ENCODE results near the gene TM9SF1.

Gene TM9SF1

GRCh38 chr14:24179961-24180796 is 15.1 kb downstream of the TM9SF1 start:
- TF ChIP-seq TARDBP (IDR thresholded peaks at IDR 0.05) (no peak), NFRKB (IDR thresholded peaks at IDR 0.05) (no peak), CTBP1 (IDR thresholded peaks at IDR 0.05; ENCODE audit: borderline replicate concordance) (no peak), SUZ12 (IDR thresholded peaks at IDR 0.05) (no peak), FOXM1 (IDR thresholded peaks at IDR 0.05; ENCODE audit: borderline replicate concordance) (no peak), PKNOX1 (IDR thresholded peaks at IDR 0.05) (no peak), LEF1 (IDR thresholded peaks at IDR 0.05; ENCODE audit: borderline replicate concordance) (no peak)
- ChIA-PET POLR2A (interaction anchor here (1.2 to 3.2 kb wide), 9 partner anchors 9 to 86 kb away, joined by 3 to 15 read pairs (median 5); partner anchors contain the start of genes DCAF11, EMC9, IPO4 and IRF9), CTCF (interaction anchor here (2.1 kb wide), 1 partner anchor 19 kb away, joined by 10 read pairs; the partner anchor contains the start of gene IRF9)
- DNase-seq (ENCODE audit: extremely low spot score), result no peak

- ChIA-PET CTCF (interaction anchor here (1.2 to 2.1 kb wide), 2 partner anchors 18 kb away, joined by 4 to 10 read pairs; partner anchors contain the start of gene IRF9), POLR2A (interaction anchor here (0.7 to 3.2 kb wide), 8 partner anchors 9 to 117 kb away, joined by 3 to 15 read pairs (median 4); partner anchors contain the start of genes EMC9, IPO4, IRF9 and PCK2)
- DNase-seq (ENCODE audit: extremely low spot score), result no peak
- no peak for TF ChIP-seq SUZ12 (IDR thresholded peaks at IDR 0.05)
- no peak for TF ChIP-seq BHLHE40 (IDR thresholded peaks at IDR 0.05; ENCODE audit: borderline replicate concordance)
- no peak for TF ChIP-seq SP1 (IDR thresholded peaks at IDR 0.05)
- no peak for TF ChIP-seq TARDBP (IDR thresholded peaks at IDR 0.05)
- TF ChIP-seq L3MBTL2 (conservative IDR thresholded peaks at IDR 0.05), result no peak
These were observed 15.8 kb downstream of the TM9SF1 start for GRCh38 chr14:24179294-24179960.

- TF ChIP-seq FOXK2 (IDR thresholded peaks at IDR 0.05) (no peak), BHLHE40 (IDR thresholded peaks at IDR 0.05; ENCODE audit: borderline replicate concordance) (no peak), TARDBP (IDR thresholded peaks at IDR 0.05) (no peak), L3MBTL2 (conservative IDR thresholded peaks at IDR 0.05) (no peak), ZNF384 (IDR thresholded peaks at IDR 0.05) (no peak), CTBP1 (IDR thresholded peaks at IDR 0.05; ENCODE audit: borderline replicate concordance) (no peak), SUZ12 (IDR thresholded peaks at IDR 0.05) (no peak), FOXA1 (IDR thresholded peaks at IDR 0.05) (no peak), FOXM1 (IDR thresholded peaks at IDR 0.05; ENCODE audit: borderline replicate concordance) (no peak), NFRKB (IDR thresholded peaks at IDR 0.05) (no peak), HDGF (IDR thresholded peaks at IDR 0.05; ENCODE audit: borderline replicate concordance) (no peak), LEF1 (IDR thresholded peaks at IDR 0.05; ENCODE audit: borderline replicate concordance) (no peak), ELF4 (IDR thresholded peaks at IDR 0.05) (no peak), PKNOX1 (IDR thresholded peaks at IDR 0.05) (no peak), SP1 (IDR thresholded peaks at IDR 0.05) (no peak), ARNT (IDR thresholded peaks at IDR 0.05) (no peak)
- POLR2A ChIA-PET, result interaction anchor here (1.0 to 3.2 kb wide), 6 partner anchors 8 to 118 kb away, joined by 3 to 15 read pairs (median 6); partner anchors contain the start of genes EMC9, IPO4 and TM9SF1
- CTCF ChIA-PET, result interaction anchor here (1.2 kb wide), 1 partner anchor 17 kb away, joined by 4 read pairs; the partner anchor contains the start of gene IRF9
- DNase-seq (ENCODE audit: extremely low spot score), result no peak
These were observed 16.7 kb downstream of the TM9SF1 start for GRCh38 chr14:24178399-24179178.

- TF ChIP-seq TARDBP (IDR thresholded peaks at IDR 0.05) (no peak), L3MBTL2 (conservative IDR thresholded peaks at IDR 0.05) (no peak), SP1 (IDR thresholded peaks at IDR 0.05) (no peak), NFRKB (IDR thresholded peaks at IDR 0.05) (no peak), SUZ12 (IDR thresholded peaks at IDR 0.05) (no peak), PKNOX1 (IDR thresholded peaks at IDR 0.05) (no peak), CTBP1 (IDR thresholded peaks at IDR 0.05; ENCODE audit: borderline replicate concordance) (no peak), FOXM1 (IDR thresholded peaks at IDR 0.05; ENCODE audit: borderline replicate concordance) (no peak), BHLHE40 (IDR thresholded peaks at IDR 0.05; ENCODE audit: borderline replicate concordance) (no peak), FOXK2 (IDR thresholded peaks at IDR 0.05) (no peak), ARNT (IDR thresholded peaks at IDR 0.05) (no peak), FOXA1 (IDR thresholded peaks at IDR 0.05) (no peak), LEF1 (IDR thresholded peaks at IDR 0.05; ENCODE audit: borderline replicate concordance) (no peak), ZNF384 (IDR thresholded peaks at IDR 0.05) (no peak), ELF4 (IDR thresholded peaks at IDR 0.05) (no peak), HDGF (IDR thresholded peaks at IDR 0.05; ENCODE audit: borderline replicate concordance) (no peak)
- ChIA-PET CTCF (interaction anchor here (1.2 kb wide), 1 partner anchor 17 kb away, joined by 3 read pairs; the partner anchor contains the start of gene IRF9), POLR2A (interaction anchor here (0.8 to 1.5 kb wide), 5 partner anchors 7 to 57 kb away, joined by 3 to 4 read pairs (median 3); partner anchors contain the start of genes CHMP4A and PSME2)
- no peak for DNase-seq (ENCODE audit: extremely low spot score)
These were observed 17.4 kb downstream of the TM9SF1 start for GRCh38 chr14:24177891-24178290.
